ENCODE results near the gene OR2A25.

Gene OR2A25

GRCh38 chr7:144085978-144086377, 16.4 kb downstream of the OR2A25 start, which contains the start of gene OR2A12:
TSS of gene OR2A12 (plus strand) at chr7:144086278. CDS start at chr7:144095108, 8,830 bp downstream.
- no peak for DNase-seq

GRCh38 chr7:144086730-144087129, 17.1 kb downstream of the OR2A25 start:
- DNase-seq = no peak

DNA sequence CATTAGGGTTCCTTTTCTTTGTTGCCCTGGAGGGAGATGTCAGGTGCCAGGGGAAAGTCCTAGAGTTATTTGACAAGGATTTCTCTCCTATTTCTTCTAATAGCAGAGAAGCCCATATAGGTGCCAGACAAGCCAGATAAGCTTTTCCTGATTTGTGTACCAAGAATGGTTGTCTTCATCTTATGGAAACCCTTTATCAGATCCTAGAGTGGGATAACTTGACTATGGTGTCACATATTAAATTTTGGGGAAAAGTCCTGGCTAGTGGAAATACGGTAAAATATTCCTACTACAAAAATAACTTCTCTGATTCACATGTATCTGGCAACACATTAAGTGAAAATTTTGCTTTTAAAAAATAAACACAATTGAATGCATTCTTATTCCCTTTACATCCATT, 17.6 kb downstream of the OR2A25 start:
- DNase-seq = no peak

DNA sequence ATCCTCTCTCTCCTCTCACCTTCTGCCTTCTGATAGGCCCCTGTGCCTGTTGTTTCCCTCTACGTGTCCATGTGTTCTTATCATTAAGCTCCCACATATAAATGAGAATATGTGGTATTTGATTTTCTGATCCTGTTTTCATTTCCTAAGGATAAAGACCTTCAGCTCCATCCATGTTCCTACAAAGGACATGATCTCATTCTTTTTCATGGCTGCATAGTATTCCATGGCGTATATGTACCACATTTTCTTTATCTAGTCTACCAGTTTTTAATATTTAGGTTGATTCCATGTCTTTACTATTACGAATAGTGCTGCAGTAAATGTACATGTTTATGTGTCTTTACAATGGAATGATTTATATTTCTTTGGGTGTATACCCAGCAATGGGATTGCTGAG, 21.1 kb downstream of the OR2A25 start:
- DNase-seq = no peak

- no peak for DNase-seq
Measured at GRCh38 chr7:144098776-144099175, 29.2 kb downstream of the OR2A25 start.

GRCh38 chr7:144100607-144101006, 31.0 kb downstream of the OR2A25 start:
- no peak for DNase-seq

DNA sequence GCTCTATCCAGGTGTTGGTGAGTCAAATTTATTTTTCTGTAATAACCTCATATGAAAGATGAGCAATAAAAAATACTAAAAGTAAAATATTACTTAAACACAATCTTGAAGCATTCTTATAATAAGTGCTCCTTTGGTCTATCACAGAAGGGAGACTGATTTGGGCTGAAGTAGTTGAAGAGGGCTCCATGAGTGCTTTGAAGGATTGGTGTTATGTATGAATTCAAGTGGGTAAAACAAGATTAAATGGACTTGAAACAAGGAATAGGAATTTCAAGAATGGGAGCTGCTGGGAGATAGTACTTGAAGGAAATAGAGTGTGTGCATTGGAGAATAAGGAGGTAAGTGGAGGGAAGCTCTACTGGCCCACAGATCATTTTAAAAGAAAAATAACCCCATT, 32.4 kb downstream of the OR2A25 start:
- DNase-seq = no peak

GRCh38 chr7:144105211-144105610, 35.6 kb downstream of the OR2A25 start:
- no peak for DNase-seq

DNA sequence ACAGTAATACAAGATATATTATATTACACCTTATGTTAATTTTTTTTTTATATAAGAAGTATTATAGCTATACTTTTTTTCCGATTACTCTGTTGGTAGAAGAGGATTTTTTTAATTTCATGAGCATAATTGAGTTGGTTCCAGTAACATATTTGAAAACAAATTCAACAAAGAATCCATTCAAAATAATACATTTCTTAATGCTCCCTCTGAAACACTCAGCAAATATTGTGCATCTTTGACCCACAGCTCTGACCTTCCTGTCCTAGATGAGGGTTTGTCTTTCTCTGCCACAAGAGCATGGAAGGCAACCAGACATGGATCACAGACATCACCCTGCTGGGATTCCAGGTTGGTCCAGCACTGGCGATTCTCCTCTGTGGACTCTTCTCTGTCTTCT, 39.7 kb downstream of the OR2A25 start, which contains the start of gene OR2A2:
Gene OR2A2 (plus strand): TSS at position 301 of the 400 bp plus-strand sequence. CDS start 0 bp downstream, at position 301.
- no peak for DNase-seq

DNA sequence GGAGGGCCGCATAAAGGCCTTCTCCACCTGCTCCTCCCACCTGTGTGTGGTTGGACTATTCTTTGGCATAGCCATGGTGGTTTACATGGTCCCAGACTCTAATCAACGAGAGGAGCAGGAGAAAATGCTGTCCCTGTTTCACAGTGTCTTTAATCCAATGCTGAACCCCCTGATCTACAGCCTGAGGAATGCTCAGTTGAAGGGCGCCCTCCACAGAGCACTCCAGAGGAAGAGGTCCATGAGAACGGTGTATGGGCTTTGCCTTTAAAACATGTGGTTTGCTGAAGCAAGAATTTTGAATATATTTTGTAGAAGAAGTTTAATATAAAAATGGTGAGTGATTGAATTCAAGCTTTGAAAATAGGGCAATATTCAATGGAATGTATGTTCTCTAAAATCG, 40.7 kb downstream of the OR2A25 start:
- DNase-seq = no peak

DNA sequence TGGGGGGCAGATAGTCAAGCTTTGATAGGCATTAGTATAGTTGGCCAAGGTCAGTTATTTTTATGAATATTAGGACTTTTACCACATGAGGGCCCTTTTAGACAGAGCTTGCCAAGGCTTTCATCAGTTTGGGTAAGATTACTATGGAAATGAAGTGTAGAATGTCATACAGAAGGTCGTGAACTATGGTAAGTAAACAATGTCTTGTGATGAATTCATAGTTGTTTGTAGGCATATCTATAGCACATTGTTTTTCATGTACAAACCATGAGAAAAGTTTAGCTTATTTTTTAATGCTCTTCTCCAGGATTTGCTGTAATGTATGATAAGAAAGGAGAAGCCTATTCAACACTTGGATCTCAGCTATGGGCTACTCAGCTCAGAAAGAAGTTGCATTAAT, 44.0 kb downstream of the OR2A25 start:
- no peak for DNase-seq

- no peak for DNase-seq
Measured at GRCh38 chr7:144118341-144118740, 48.7 kb downstream of the OR2A25 start.

DNA sequence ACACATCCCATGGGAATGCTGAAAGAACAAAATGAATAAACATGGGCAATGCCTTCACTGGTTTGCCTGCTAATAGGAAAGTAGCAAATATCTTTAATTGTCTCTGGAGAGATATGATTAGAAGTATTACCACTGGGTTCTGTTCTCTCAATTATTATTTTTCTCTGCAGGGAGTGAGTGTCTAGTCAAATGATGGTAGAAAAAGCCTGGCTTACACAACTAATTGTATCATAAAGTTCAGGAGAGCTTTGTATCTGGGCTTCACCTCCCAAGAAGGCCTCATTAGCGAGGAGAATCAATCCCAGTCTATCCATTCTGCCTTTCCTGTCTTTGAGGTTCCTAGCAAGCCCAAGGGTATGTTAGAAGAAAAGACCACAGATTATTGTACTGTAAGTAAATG, 53.3 kb downstream of the OR2A25 start, which contains the start of gene OR2A14:
Gene OR2A14 (plus strand): TSS at position 301 of the 400 bp plus-strand sequence. CDS start 5,937 bp downstream, outside the sequence.
- DNase-seq = no peak

Measured in kidney glomerular epithelial cell (primary cell).